Measurements from ENCODE around the gene SPINK4. TPM values are rescaled to one million over a fixed set of nuclear protein-coding genes. Genes with fewer than 3 reads are reported as not detected.

SPINK4 gene
- total RNA-seq, 2 donors from 2014 or later: not detected

GRCh38 chr9:33227008-33227398, 13.0 kb upstream of the SPINK4 start:
- peak; percentile 89 for DNase-seq (ENCODE audit: low spot score)
- intact Hi-C loops (cut with DNase I): loop anchor here (2.0 kb wide), 2 partner anchors 142 to 144 kb away; no protein-coding TSS in a partner anchor

DNA sequence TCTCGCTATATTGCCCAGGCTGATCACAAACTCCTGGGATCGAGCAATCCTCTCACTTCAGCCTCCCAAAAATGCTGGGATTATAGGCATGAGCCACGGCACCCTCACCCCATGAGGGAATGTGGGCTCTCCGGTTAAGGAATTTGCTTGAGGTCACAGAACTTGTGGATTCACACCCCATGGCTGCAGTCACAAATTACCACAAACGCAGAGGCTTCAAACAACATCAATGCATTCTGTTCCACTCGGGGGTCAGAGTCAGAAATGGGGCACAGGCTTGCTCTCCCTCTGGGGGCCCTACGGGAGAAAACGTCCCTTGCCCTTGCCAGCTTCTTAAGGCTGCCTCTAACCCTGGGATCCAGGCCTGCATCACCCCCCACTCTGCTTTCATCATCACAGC, 12.2 kb upstream of the SPINK4 start:
- intact Hi-C loops (cut with DNase I): loop anchor here (2.0 kb wide), 2 partner anchors 143 to 145 kb away; no protein-coding TSS in a partner anchor
- DNase-seq (ENCODE audit: low spot score): peak; percentile 16

- DNase-seq (ENCODE audit: low spot score): peak; percentile 53
- intact Hi-C loops (cut with DNase I): no loop called here
Observed at GRCh38 chr9:33228606-33229005, 11.4 kb upstream of the SPINK4 start.

GRCh38 chr9:33229359-33230114, 10.4 kb upstream of the SPINK4 start:
- peak; percentile 24 for DNase-seq (ENCODE audit: low spot score)
- intact Hi-C loops (cut with DNase I): no loop called here

- no peak for DNase-seq (ENCODE audit: low spot score)
- intact Hi-C loops (cut with DNase I): no loop called here
Observed at GRCh38 chr9:33230756-33231622, 9.0 kb upstream of the SPINK4 start.

- no peak for DNase-seq (ENCODE audit: low spot score)
- intact Hi-C loops (cut with DNase I): no loop called here
Observed at GRCh38 chr9:33231623-33231942, 8.4 kb upstream of the SPINK4 start.

GRCh38 chr9:33232815-33233214, 7.2 kb upstream of the SPINK4 start:
- DNase-seq (ENCODE audit: low spot score): no peak
- intact Hi-C loops (cut with DNase I): no loop called here

DNA sequence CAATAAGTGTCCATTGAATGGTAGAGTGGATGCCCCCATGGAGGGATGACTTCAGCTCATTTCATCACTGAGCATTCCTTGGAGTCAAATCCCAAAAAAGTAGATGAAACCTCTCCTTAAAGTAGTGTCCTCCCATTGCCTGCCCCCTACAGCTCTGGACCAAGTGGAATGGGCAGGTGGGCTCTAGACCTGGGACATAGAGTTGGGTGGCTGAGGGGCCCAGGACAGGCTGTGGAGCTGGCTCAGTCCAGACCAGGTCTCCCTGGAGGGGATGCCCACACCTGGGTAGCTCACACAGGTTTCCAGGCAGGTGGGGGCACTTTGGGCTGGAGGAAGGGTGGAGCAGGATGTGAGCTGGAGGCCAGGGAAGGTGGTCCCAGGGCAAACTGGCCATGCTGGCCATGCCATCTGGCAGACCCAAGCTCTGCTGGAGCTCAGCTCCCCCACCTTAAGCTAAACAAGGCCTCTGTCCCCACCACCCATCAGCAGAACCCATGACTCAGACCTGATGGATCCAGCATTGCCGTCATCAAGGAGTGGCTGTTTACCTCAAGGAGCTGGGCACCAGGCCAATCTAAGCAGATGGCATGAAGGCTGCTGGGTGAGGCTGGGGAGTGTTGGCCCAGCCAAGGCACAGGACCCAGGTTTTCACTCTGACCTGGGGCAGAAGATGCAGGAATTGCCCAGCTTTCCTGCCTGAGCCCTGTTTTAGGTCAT, 6.2 kb upstream of the SPINK4 start:
- intact Hi-C loops (cut with DNase I): no loop called here
- DNase-seq (ENCODE audit: low spot score): no peak

DNA sequence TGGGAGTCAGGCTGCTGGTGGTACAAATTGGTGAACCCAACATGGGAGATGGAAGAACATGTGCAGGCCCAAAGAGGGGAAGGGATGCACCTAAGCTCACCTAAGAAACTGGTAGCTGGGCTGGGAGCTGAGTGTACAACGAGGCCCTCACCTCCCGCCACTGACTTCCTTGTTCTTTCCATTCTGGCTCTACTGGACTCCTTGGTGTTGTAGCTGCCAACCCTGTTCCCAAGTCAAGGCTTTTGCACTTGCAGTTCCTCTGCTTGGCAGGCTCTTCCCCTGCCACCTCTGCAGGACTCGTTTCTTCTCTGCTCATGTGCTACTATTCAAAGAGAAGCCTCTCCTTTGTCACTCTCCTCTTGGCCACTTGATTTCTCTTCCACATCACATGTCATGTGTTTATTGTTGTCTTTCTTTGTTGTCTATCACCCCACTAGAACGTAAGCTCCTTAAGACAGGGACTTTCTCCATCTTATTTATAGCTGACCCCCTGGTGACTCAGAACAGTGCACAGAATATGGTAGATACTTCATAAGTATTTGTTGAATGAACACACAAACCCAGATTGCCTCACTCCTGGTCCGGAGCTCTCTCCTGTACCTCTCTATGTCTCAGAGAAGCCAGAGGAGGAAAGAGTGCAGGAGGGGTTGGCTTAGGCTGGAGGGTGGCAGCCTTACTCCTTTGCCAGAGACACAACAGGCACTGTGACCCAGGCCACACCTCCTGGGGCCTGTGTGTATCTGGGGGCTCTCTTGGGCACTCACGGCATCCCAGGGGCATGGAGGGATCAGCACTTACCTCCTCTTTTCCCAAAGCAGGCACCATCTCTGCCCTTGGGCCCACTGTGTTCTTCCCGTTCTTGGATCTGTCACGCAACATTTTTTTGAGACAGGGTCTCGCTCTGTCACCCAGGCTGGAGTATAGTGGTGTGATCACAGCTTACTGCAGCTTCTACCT, 5.2 kb upstream of the SPINK4 start:
- no peak for DNase-seq (ENCODE audit: low spot score)
- intact Hi-C loops (cut with DNase I): no loop called here

GRCh38 chr9:33236571-33236970, 3.4 kb upstream of the SPINK4 start:
- DNase-seq (ENCODE audit: low spot score): no peak
- intact Hi-C loops (cut with DNase I): no loop called here

GRCh38 chr9:33241298-33241697, 1.3 kb downstream of the SPINK4 start:
- no peak for DNase-seq (ENCODE audit: low spot score)

DNA sequence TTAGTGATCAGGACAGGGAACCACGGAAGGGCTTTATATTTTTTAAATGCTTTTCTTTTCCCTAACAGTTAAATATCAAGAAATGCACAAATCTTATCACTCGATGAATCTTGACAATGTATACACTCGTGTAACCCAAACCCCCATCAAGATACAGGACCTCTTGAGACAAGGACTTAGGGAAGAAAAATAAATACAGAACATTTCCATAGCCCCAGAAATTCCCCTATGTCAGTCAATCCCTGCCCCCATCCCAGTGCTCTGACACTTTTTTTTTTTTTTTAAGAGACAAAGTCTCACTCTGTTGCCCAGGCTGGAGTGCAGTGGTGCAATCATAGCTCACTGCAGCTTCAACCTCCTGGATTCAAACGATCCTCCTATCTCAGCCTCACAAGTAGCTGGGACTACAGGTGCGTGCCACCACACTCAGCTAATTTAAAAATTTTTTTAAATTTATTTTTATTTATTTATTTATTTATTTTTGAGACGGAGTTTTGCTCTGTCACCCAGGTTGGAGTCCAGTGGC, 2.7 kb downstream of the SPINK4 start:
- intact Hi-C loops (cut with DNase I): no loop called here
- DNase-seq (ENCODE audit: low spot score): no peak

More at GRCh38 chr9:33241298-33241697, 1.3 kb downstream of the SPINK4 start:
- intact Hi-C loops (cut with DNase I): no loop called here

- DNase-seq (ENCODE audit: low spot score): no peak
- intact Hi-C loops (cut with DNase I): no loop called here
Observed at GRCh38 chr9:33244137-33244784, 4.3 kb downstream of the SPINK4 start.

- intact Hi-C loops (cut with DNase I): no loop called here
- DNase-seq (ENCODE audit: low spot score): no peak
Observed at GRCh38 chr9:33245341-33245740, 5.4 kb downstream of the SPINK4 start.

- DNase-seq (ENCODE audit: low spot score): no peak
- intact Hi-C loops (cut with DNase I): no loop called here
Observed at GRCh38 chr9:33246269-33246860, 6.4 kb downstream of the SPINK4 start.

GRCh38 chr9:33248606-33249005, 8.6 kb downstream of the SPINK4 start:
- no peak for DNase-seq (ENCODE audit: low spot score)
- intact Hi-C loops (cut with DNase I): no loop called here

- no peak for DNase-seq (ENCODE audit: low spot score)
- intact Hi-C loops (cut with DNase I): no loop called here
Observed at GRCh38 chr9:33249087-33249658, 9.2 kb downstream of the SPINK4 start.

All from posterior vena cava (tissue), 2 donors.